Neuronal stem cell (in vitro differentiated cells): ENCODE data around the gene MCTP1.

Source experiments
- DNase-seq: peaks from one replicate; pipeline ENCODE4 v3.0.0-alpha.2; 2013; ENCODE audit warnings: low spot score
- H2AFZ ChIP-seq: one replicate; pipeline ENCODE4 v1.6.1; 2013; ENCODE audit warnings: mild to moderate bottlenecking, low read length, inconsistent platforms
- H2AK5ac ChIP-seq: 2 replicates; pipeline ENCODE4 v1.6.1; 2013; ENCODE audit warnings: low read depth, mild to moderate bottlenecking, inconsistent platforms, low read length, moderate library complexity, mixed read lengths
- H2BK120ac ChIP-seq: 2 replicates; pipeline ENCODE4 v1.6.1; 2013; ENCODE audit warnings: low read depth, mild to moderate bottlenecking, inconsistent platforms, low read length, moderate library complexity, mixed read lengths
- H2BK12ac ChIP-seq: one replicate; pipeline ENCODE4 v1.6.1; 2013; ENCODE audit warnings: low read length, inconsistent platforms
- H2BK15ac ChIP-seq: 2 replicates; pipeline ENCODE4 v1.6.1; 2013; ENCODE audit warnings: mild to moderate bottlenecking, low read length, inconsistent platforms, mixed read lengths
- H2BK5ac ChIP-seq: one replicate; pipeline ENCODE4 v1.6.1; 2013; ENCODE audit warnings: inconsistent platforms, mild to moderate bottlenecking, low read length, moderate library complexity
- H3K14ac ChIP-seq: one replicate; pipeline ENCODE4 v1.6.1; 2013; ENCODE audit warnings: low read length, inconsistent platforms
- H3K18ac ChIP-seq: 2 replicates; pipeline ENCODE4 v1.6.1; 2013; ENCODE audit warnings: low read length, inconsistent platforms
- H3K23ac ChIP-seq: 2 replicates; pipeline ENCODE4 v1.6.1; 2013; ENCODE audit warnings: low read depth, mild to moderate bottlenecking, mixed read lengths, low read length, inconsistent platforms; ENCODE audit not compliant: poor library complexity
- H3K27ac ChIP-seq: replicated peaks from 3 replicates; pipeline ENCODE4 v1.5.1; 2013; ENCODE audit warnings: low read length, inconsistent platforms
- H3K27me3 ChIP-seq, 3 experiments: 2 replicates each; pipeline ENCODE4 v1.6.1; 2013; ENCODE audit warnings: low read length in 3 of 3, mild to moderate bottlenecking in 2 of 3, inconsistent platforms in 1 of 3, low read depth in 1 of 3, mixed read lengths in 1 of 3, moderate library complexity in 1 of 3; ENCODE audit not compliant: control insufficient read depth in 3 of 3, insufficient read depth in 3 of 3
- H3K36me3 ChIP-seq, 2 donors: replicated peaks in 1 of 2; 2 replicates each; pipeline ENCODE4 v1.6.1; 2013; ENCODE audit warnings: low read length in 2 of 2; ENCODE audit not compliant: control insufficient read depth in 2 of 2, insufficient read depth in 2 of 2
- H3K4ac ChIP-seq: 2 replicates; pipeline ENCODE4 v1.6.1; 2013; ENCODE audit warnings: inconsistent platforms, mild to moderate bottlenecking, low read length, moderate library complexity
- H3K4me1 ChIP-seq, 2 donors: 1 replicate in 1 of 2; 2 replicates in 1 of 2; pipeline ENCODE4 v1.6.1; 2013; ENCODE audit warnings: low read length in 2 of 2, low read depth in 1 of 2; ENCODE audit not compliant: control insufficient read depth in 2 of 2, insufficient read depth in 1 of 2
- H3K4me2 ChIP-seq: one replicate; pipeline ENCODE4 v1.6.1; 2013; ENCODE audit warnings: mild to moderate bottlenecking, low read length, inconsistent platforms; ENCODE audit not compliant: insufficient read depth, poor library complexity, severe bottlenecking
- H3K4me3 ChIP-seq, 2 donors: 2 replicates each; pipeline ENCODE4 v1.5.1; 2013; ENCODE audit warnings: low read length in 2 of 2, mild to moderate bottlenecking in 2 of 2, inconsistent platforms in 1 of 2, moderate library complexity in 1 of 2
- H3K79me1 ChIP-seq: one replicate; pipeline ENCODE4 v1.6.1; 2013; ENCODE audit warnings: low read depth, mild to moderate bottlenecking, inconsistent platforms, low read length, moderate library complexity
- H3K9ac ChIP-seq: one replicate; pipeline ENCODE4 v1.6.1; 2013; ENCODE audit warnings: mild to moderate bottlenecking, low read depth, low read length, inconsistent platforms; ENCODE audit not compliant: poor library complexity
- H3K9me3 ChIP-seq, 2 donors: replicated peaks in 1 of 2; 2 replicates each; pipeline versions ENCODE3 to v1.6.1; 2013; ENCODE audit warnings: low read length in 2 of 2, mild to moderate bottlenecking in 2 of 2, inconsistent platforms in 1 of 2, low read depth in 1 of 2, mixed read lengths in 1 of 2, moderate library complexity in 1 of 2; ENCODE audit not compliant: control insufficient read depth in 2 of 2, insufficient read depth in 1 of 2
- H4K8ac ChIP-seq: one replicate; pipeline ENCODE4 v1.6.1; 2013; ENCODE audit warnings: low read depth, mild to moderate bottlenecking, inconsistent platforms, low read length, moderate library complexity
- H4K91ac ChIP-seq: one replicate; pipeline ENCODE4 v1.6.1; 2013; ENCODE audit warnings: low read length, low read depth, mild to moderate bottlenecking, inconsistent platforms; ENCODE audit not compliant: poor library complexity
- WGBS, 2 donors: extraction: QIAGEN DNeasy Blood & Tissue Kit; methylation state at CpG; one replicate each; pipeline ENCODE4 v1.1.7; 2013; ENCODE audit warnings: missing lambda C conversion rate in 2 of 2, mixed read lengths in 1 of 2; ENCODE audit not compliant: insufficient read length in 2 of 2, insufficient replicate concordance in 1 of 2; ENCODE audit errors: extremely low coverage in 2 of 2; 5-methylcytosine and 5-hydroxymethylcytosine counted together

The MCTP1 gene

DNA sequence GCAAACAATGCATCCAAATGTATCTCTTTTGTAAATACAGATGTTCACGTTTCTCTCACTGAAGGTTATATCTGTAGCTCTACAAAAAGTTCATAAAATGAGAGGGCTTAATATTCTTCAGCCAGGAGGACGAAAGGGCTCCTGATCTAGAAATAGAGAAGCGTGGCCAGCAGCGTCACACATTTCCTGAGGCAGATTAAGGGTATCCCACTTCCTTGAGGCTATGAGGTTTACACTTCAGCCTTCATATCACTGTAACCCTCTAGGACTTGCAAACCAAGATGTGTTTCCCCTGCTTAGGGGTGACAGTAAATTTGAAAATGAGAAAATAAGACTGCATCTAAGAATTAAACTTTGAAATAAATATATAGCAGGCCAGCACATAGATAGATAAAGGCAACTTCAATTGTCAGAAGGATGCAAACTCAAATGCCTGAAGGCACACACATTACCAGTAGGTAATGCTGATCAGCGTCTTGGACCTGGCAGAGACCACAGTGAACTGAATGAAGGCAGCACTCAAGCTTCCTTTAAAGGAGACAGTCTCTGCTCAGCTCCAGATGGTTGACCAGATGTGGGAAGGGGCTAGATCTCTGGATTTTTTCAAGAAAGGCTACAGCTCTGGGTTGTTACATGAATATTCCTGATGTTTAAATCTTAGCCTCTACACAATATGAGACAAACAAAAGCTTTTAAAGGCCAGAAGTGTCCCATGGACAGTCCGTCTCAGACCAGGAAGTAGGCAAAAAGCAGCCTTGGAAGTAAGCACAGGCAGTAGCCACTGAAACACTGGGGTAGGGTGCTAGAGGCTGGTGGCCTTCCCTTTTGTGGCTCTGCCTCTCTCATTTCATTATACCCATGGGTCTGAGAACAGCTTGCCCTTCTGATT lies 197.7 kb downstream of the MCTP1 start:
- no peaks in the 10 kb centered on the region for H3K4me1 ChIP-seq
- no peak overlapping the region for H3K9ac ChIP-seq
- DNase-seq = no peak
- H3K14ac ChIP-seq = no peak overlapping the region
- no CpG with 5 or more reads among the region's 6 CpGs for WGBS, 2 donors
- no peak overlapping the region for H2AK5ac ChIP-seq
- no peak overlapping the region for H2BK12ac ChIP-seq
- H3K4me3 ChIP-seq = no peak overlapping the region
- no peak overlapping the region for H3K23ac ChIP-seq
- no peaks in the 10 kb centered on the region for H3K79me1 ChIP-seq
- peaks cover 0 to 9% of the 10 kb centered on the region in 2 donors for H3K9me3 ChIP-seq
- H3K18ac ChIP-seq = no peak overlapping the region
- H3K27ac ChIP-seq = no peak overlapping the region
- H3K4ac ChIP-seq = no peak overlapping the region
- no peak overlapping the region for H4K91ac ChIP-seq
- H2BK120ac ChIP-seq = no peak overlapping the region
- no peak overlapping the region for H2BK15ac ChIP-seq
- H2BK5ac ChIP-seq = no peak overlapping the region
- peak overlapping the region; percentile 45 for H2AFZ ChIP-seq
- H4K8ac ChIP-seq = no peak overlapping the region
- no peaks in the 10 kb centered on the region for H3K36me3 ChIP-seq
- H3K4me2 ChIP-seq = no peak overlapping the region
- H3K27me3 ChIP-seq = no peaks in the 10 kb centered on the region

DNA sequence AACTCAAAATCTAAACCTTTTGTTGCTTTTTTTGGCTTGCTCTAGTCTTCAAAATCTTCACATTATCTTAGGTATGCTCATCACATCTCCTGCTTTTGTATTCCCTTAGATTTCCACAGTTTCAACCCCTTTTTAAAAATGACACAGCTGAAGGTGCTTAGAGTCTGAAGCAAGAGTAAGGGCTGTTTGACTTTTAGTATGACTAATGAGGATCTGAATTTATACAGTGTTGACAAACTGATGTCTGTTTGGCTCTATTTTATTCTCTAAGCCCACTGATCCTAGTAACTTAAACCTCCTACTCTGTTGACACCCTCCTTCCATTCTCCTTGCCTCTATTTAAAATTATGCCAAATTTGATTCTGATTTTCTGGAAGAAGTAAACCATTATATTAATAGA lies 200.1 kb downstream of the MCTP1 start:
- Histone ChIP-seq H3K4ac (no peak overlapping the region), H3K4me1 (peaks cover 2% of the 10 kb centered on the region in 2 donors), H3K18ac (no peak overlapping the region), H2AFZ (no peak overlapping the region), H4K91ac (no peak overlapping the region), H3K79me1 (no peaks in the 10 kb centered on the region), H3K27ac (no peak overlapping the region), H2BK12ac (no peak overlapping the region), H3K4me3 (no peak overlapping the region), H3K27me3 (no peaks in the 10 kb centered on the region), H3K9me3 (no peaks in the 10 kb centered on the region), H2BK15ac (no peak overlapping the region), H3K9ac (no peak overlapping the region), H3K4me2 (no peak overlapping the region), H2BK120ac (no peak overlapping the region), H3K23ac (no peak overlapping the region), H4K8ac (no peak overlapping the region), H2AK5ac (no peak overlapping the region), H3K36me3 (no peaks in the 10 kb centered on the region), H2BK5ac (no peak overlapping the region), H3K14ac (no peak overlapping the region)
- no peak for DNase-seq

DNA sequence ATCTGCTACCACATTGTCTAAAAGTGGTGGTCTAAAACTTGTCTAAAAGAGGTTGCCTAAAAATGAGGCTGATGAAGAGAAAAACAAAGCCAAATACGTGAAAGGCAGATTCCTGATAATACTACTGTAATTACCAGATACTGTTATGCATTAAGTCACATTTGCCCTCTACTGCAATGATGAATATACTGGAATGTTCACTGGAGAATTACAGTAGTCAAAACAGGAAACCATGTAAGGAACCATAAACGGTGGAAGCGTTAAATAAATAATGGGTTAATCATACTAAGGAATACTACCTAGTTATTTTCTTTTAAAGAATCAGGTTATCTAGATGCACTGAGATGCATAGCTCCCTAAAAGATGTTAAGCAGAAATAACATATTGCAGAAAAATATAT lies 201.3 kb downstream of the MCTP1 start:
- Histone ChIP-seq H3K79me1 (no peaks in the 10 kb centered on the region), H4K91ac (no peak overlapping the region), H3K4me3 (no peak overlapping the region), H4K8ac (no peak overlapping the region), H3K18ac (no peak overlapping the region), H2BK5ac (no peak overlapping the region), H3K23ac (no peak overlapping the region), H2AK5ac (no peak overlapping the region), H3K9ac (no peak overlapping the region), H3K27ac (no peak overlapping the region), H3K4me1 (peaks cover 2% of the 10 kb centered on the region in 2 donors), H2AFZ (no peak overlapping the region), H3K4ac (no peak overlapping the region), H3K27me3 (no peaks in the 10 kb centered on the region), H3K4me2 (no peak overlapping the region), H2BK12ac (no peak overlapping the region), H2BK15ac (no peak overlapping the region), H2BK120ac (no peak overlapping the region), H3K14ac (no peak overlapping the region), H3K36me3 (no peaks in the 10 kb centered on the region), H3K9me3 (no peaks in the 10 kb centered on the region)
- WGBS, 2 donors = no CpG with 5 or more reads among the region's 3 CpGs
- no peak for DNase-seq

DNA sequence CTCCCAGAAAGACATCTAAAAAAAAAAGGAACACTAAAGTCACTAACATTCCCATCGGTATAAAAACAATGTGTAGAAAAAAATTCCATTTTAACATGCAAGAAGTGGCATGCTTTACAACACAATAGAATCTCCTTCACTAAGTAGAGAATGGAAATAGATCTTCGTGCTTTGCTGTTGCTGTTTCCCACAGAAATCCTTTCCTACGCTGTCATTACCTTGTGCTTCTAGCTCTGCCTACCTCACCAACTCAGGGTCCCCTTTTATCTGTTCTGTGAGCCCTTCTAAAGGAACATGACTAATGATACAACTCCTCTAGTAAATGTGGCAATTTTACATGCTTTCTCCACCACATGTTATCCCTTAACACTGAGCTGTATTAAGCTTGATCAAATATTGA lies 202.9 kb downstream of the MCTP1 start:
- Histone ChIP-seq H3K36me3 (no peaks in the 10 kb centered on the region), H2BK15ac (no peak overlapping the region), H3K4me1 (peaks cover 2 to 6% of the 10 kb centered on the region in 2 donors), H3K4me3 (peak overlapping the region in 1 of 2 donors; percentile 44), H3K27ac (no peak overlapping the region), H3K23ac (no peak overlapping the region), H3K9me3 (no peaks in the 10 kb centered on the region), H3K27me3 (no peaks in the 10 kb centered on the region), H2BK5ac (no peak overlapping the region), H3K14ac (no peak overlapping the region), H4K8ac (no peak overlapping the region), H2BK120ac (no peak overlapping the region), H3K79me1 (no peaks in the 10 kb centered on the region), H3K4me2 (no peak overlapping the region), H2AK5ac (no peak overlapping the region), H2BK12ac (no peak overlapping the region), H3K9ac (no peak overlapping the region), H4K91ac (no peak overlapping the region), H2AFZ (peak overlapping the region; percentile 86), H3K4ac (no peak overlapping the region), H3K18ac (no peak overlapping the region)
- no CpG with 5 or more reads among the region's 3 CpGs for WGBS, 2 donors
- peak; percentile 3 for DNase-seq
